ENCODE results near the gene ZNF747. TPM values are rescaled to one million over a fixed set of nuclear protein-coding genes. Genes with fewer than 3 reads are reported as not detected.
"Not testable (repeated sequence)": the region's sequence is repeated elsewhere in the genome, so short reads cannot be mapped to it uniquely, and the experiment has no call there.

ZNF747 gene
- total and polyA plus RNA-seq, 10 of the 15 experiments (the other 5 are each of a cell fraction or from before 2014, with no cell fraction given) = 1.0 to 13.0 (median 7.2) TPM

DNA sequence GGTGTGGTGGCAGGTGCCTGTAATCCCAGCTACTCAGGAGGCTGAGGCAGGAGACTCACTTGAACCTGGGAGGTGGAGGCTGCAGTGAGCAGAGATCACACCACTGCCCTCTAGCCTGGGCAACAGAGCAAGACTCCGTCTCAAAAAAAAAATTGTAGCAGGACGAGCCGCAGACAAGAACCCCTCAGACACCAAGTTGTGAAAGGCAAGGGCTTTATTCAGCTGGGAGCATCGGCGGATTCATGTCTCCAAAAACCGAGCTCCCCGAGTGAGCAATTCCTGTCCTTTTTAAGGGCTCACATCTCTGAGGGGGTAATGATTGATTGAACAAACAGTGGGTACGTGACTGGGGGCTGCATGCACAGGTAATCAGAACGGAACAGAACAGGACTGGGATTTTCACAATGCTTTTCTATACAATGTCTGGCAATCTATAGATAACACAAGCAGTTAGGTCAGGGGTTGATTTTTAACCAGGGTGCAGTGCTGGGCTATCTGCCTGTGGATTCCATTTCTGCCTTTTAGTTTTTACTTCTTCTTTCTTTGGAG is 6.3 kb upstream of the ZNF747 start:
- ChIA-PET SMC1A (ENCODE audit: uncharacterized antibody, unreplicated experiment) (interaction anchor here (1.0 kb wide), 1 partner anchor 90 kb away, joined by 3 read pairs; no protein-coding TSS in a partner anchor), RAD21 (ENCODE audit: unreplicated experiment) (interaction anchor here (1.4 kb wide), 1 partner anchor 57 kb away, joined by 5 read pairs; no protein-coding TSS in a partner anchor), CTCF (interaction anchor here (1.0 to 1.3 kb wide), 2 partner anchors 8 to 60 kb away, joined by 3 to 5 read pairs; no protein-coding TSS in a partner anchor), POLR2A (interaction anchor here (0.5 to 0.9 kb wide), 3 partner anchors 8 to 16 kb away, joined by 3 to 4 read pairs (median 3); no protein-coding TSS in a partner anchor)
- H3K36me3 ChIP-seq (ENCODE audit: control insufficient read depth in 2 of 2, insufficient read depth in 2 of 2, low read length in 1 of 2); H2AFZ ChIP-seq (ENCODE audit: control insufficient read depth, low read depth, low read length); DNase-seq (ENCODE audit: low read depth, low spot score); intact Hi-C loops (cut with micrococcal nuclease; ENCODE audit: unreplicated experiment); H4K20me1 ChIP-seq (ENCODE audit: control insufficient read depth, insufficient read depth); FAIRE-seq; BruUV-seq (replicated peaks); H3K27ac ChIP-seq (ENCODE audit: control insufficient read depth, insufficient read depth); ATAC-seq; H3K4me2 ChIP-seq (ENCODE audit: control insufficient read depth, insufficient read depth); H3K27me3 ChIP-seq (replicated peaks in 1 of 2; ENCODE audit: control insufficient read depth in 2 of 2, insufficient read depth in 2 of 2, low read length in 1 of 2); H3K79me2 ChIP-seq (ENCODE audit: control insufficient read depth, insufficient read depth, low read length); H3K4me1 ChIP-seq (ENCODE audit: control insufficient read depth, insufficient read depth, low read length); H3K9me3 ChIP-seq (replicated peaks; ENCODE audit: control insufficient read depth, insufficient read depth, low read length); in situ Hi-C loops (cut with MboI); H3K9ac ChIP-seq (ENCODE audit: control insufficient read depth, insufficient read depth, low read length); H3K4me3 ChIP-seq: not testable (repeated sequence)
- WGBS (ENCODE audit: insufficient coverage, insufficient replicate concordance, low lambda C conversion rate, missing lambda C conversion rate) = 87% methylated on average over 9 of the region's 9 CpGs

DNA sequence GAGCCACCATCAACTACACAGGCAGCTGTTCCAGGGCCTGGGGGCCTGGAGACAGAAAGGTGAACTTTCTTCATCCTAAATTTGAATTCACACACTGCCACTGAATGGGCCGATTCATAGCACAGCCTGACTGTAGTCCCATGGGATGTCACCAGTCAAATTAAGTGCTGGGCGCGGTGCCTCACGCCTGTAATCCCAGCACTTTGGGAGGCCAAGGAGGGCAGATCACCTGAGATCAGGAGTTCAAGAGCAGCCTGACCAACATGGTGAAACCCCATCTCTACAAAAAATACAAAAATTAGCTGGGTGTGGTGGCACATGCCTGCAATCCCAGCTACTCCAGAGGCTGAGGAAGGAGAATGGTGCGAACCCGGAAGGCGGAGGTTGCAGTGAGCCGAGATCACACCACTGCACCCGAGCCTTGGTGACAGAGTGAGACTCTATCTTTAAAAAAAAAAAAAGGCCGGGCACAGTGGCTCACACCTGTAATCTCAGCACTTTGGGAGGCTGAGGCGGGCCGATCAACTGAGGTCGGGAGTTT is 5.4 kb upstream of the ZNF747 start:
- H3K4me2 ChIP-seq (ENCODE audit: control insufficient read depth, insufficient read depth); H3K36me3 ChIP-seq (ENCODE audit: control insufficient read depth in 2 of 2, insufficient read depth in 2 of 2, low read length in 1 of 2); DNase-seq (ENCODE audit: low read depth, low spot score); H3K27me3 ChIP-seq (replicated peaks in 1 of 2; ENCODE audit: control insufficient read depth in 2 of 2, insufficient read depth in 2 of 2, low read length in 1 of 2); in situ Hi-C loops (cut with MboI); FAIRE-seq; H3K4me3 ChIP-seq; H3K4me1 ChIP-seq (ENCODE audit: control insufficient read depth, insufficient read depth, low read length); H4K20me1 ChIP-seq (ENCODE audit: control insufficient read depth, insufficient read depth); BruUV-seq (replicated peaks); H3K27ac ChIP-seq (ENCODE audit: control insufficient read depth, insufficient read depth); H3K9ac ChIP-seq (ENCODE audit: control insufficient read depth, insufficient read depth, low read length); ATAC-seq; H2AFZ ChIP-seq (ENCODE audit: control insufficient read depth, low read depth, low read length); H3K9me3 ChIP-seq (replicated peaks; ENCODE audit: control insufficient read depth, insufficient read depth, low read length); POLR2A ChIA-PET: not testable (repeated sequence)
- ChIA-PET SMC1A (ENCODE audit: uncharacterized antibody, unreplicated experiment) (interaction anchor here (1.2 kb wide), 1 partner anchor 91 kb away, joined by 3 read pairs; no protein-coding TSS in a partner anchor), RAD21 (ENCODE audit: unreplicated experiment) (interaction anchor here (1.4 kb wide), 1 partner anchor 58 kb away, joined by 5 read pairs; no protein-coding TSS in a partner anchor), CTCF (interaction anchor here (1.0 kb wide), 1 partner anchor 110 kb away, joined by 3 read pairs; the partner anchor contains the start of gene DCTPP1)
- peaks cover 11% of the 10 kb centered on the region for H3K79me2 ChIP-seq (ENCODE audit: control insufficient read depth, insufficient read depth, low read length)
- intact Hi-C loops (cut with micrococcal nuclease; ENCODE audit: unreplicated experiment) = loop anchor here (5.0 kb wide), 1 partner anchor 93 kb away; the partner anchor contains the start of gene SEPHS2
- WGBS (ENCODE audit: insufficient coverage, insufficient replicate concordance, low lambda C conversion rate, missing lambda C conversion rate) = 74% methylated on average over 13 of the region's 13 CpGs
